Measurements from ENCODE around the gene CDCA7.

DNA sequence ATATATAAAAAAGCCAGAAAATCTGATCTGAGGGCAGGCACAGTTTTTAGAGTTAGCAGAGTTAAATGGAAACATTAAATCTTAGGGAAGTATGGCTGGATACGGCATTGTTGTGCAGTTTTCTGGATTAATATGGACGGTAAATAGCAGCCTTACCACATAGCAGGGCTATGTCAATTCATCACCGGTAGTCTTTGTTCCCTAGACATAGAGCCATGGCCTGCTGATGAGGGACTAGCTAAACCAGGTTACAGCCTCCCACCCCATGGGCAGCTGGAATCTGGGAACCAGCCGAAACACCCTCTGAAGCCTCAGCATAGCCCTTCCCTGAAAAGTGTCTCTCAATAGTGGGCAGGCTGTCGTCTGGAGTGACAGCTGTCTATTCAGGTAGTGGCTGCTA is 32.4 kb downstream of the CDCA7 start:
- TF ChIP-seq CTCF (conservative IDR thresholded peaks at IDR 0.05; ENCODE audit: low read depth, low read length) (no peak), EZH2 (IDR thresholded peaks at IDR 0.05; ENCODE audit: low read length, unreplicated experiment) (no peak), EZH2phosphoT487 (IDR thresholded peaks at IDR 0.05; ENCODE audit: borderline replicate concordance, low read length) (no peak)

Measured in PC-3 (cell line).